ENCODE results near the gene PANX1.

DNA sequence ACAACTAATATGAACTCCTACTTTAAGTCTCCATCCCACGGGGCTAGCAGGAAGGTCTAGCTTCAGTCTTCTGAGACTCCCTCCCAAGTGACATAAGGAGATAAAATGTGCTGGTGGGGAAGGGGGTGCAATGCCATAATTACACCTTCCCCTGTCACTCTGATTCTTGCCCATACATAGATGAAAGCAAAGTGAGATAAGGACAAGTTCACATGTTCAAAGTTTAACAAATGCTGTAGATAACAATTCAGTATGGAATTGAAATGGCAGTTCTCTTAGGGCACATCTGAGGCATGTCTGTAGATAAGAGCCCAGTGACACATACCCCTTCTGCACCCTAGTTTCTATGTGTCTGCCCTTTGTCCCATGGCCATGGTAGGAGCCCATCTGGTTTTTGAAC is 38.2 kb upstream of the PANX1 start:
- TF ChIP-seq, protein P1, sequence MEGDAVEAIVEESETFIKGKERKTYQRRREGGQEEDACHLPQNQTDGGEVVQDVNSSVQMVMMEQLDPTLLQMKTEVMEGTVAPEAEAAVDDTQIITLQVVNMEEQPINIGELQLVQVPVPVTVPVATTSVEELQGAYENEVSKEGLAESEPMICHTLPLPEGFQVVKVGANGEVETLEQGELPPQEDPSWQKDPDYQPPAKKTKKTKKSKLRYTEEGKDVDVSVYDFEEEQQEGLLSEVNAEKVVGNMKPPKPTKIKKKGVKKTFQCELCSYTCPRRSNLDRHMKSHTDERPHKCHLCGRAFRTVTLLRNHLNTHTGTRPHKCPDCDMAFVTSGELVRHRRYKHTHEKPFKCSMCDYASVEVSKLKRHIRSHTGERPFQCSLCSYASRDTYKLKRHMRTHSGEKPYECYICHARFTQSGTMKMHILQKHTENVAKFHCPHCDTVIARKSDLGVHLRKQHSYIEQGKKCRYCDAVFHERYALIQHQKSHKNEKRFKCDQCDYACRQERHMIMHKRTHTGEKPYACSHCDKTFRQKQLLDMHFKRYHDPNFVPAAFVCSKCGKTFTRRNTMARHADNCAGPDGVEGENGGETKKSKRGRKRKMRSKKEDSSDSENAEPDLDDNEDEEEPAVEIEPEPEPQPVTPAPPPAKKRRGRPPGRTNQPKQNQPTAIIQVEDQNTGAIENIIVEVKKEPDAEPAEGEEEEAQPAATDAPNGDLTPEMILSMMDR (conservative IDR thresholded peaks at IDR 0.05; ENCODE audit: low read depth, low read length), result no peak
- TF ChIP-seq EZH2 (IDR thresholded peaks at IDR 0.05; ENCODE audit: borderline replicate concordance, low read depth, low read length, poor library complexity, severe bottlenecking), result no peak

Data from A673 (cell line).